Renal cortical epithelial cell (primary cell): ENCODE data around the gene PRPH. TPM values are rescaled to one million over a fixed set of nuclear protein-coding genes. Genes with fewer than 3 reads are reported as not detected.
A peak's percentile ranks its signal among the peaks of the same experiment; 100 is the strongest.
"Not testable (repeated sequence)": the region's sequence is repeated elsewhere in the genome, so short reads cannot be mapped to it uniquely, and the experiment has no call there.

Source experiments
- DNase-seq: peaks from one replicate; pipeline ENCODE4 v3.0.0-alpha.2; 2011; ENCODE audit warnings: low read depth
- total RNA-seq: library from RNA; depleted of rRNA; stranded (reverse); fragments of >200 nt; gene quantifications from 2 replicates; pipeline ENCODE4 v1.2.3, GENCODE V29; 2014

Gene PRPH
- total RNA-seq, 1 donor from 2014 or later, result not detected

GRCh38 chr12:49332891-49333371 lies 38.0 kb downstream of the PRPH start:
- DNase-seq, result no peak

- DNase-seq, result not testable (repeated sequence)
Observed at GRCh38 chr12:49333778-49334177, 38.8 kb downstream of the PRPH start.

- no peak for DNase-seq
Observed at GRCh38 chr12:49334226-49334625, 39.3 kb downstream of the PRPH start.

- no peak for DNase-seq
Observed at GRCh38 chr12:49334681-49335080, 39.7 kb downstream of the PRPH start.

GRCh38 chr12:49335118-49335954 lies 40.4 kb downstream of the PRPH start:
- no peak for DNase-seq

- DNase-seq, result no peak
Observed at GRCh38 chr12:49335955-49336644, 41.2 kb downstream of the PRPH start.

- DNase-seq, result no peak
Observed at GRCh38 chr12:49336645-49337584, 42.0 kb downstream of the PRPH start, which contains the start of gene C1QL4. Gene C1QL4 (minus strand): TSS chr12:49337188. CDS start chr12:49336477, 711 bp downstream.

GRCh38 chr12:49338830-49339463 lies 44.0 kb downstream of the PRPH start:
- DNase-seq, result no peak

GRCh38 chr12:49339464-49339861 lies 44.5 kb downstream of the PRPH start:
- DNase-seq, result peak; percentile 43

- DNase-seq, result no peak
Observed at GRCh38 chr12:49340095-49340870, 45.3 kb downstream of the PRPH start.

- no peak for DNase-seq
Observed at GRCh38 chr12:49340971-49341776, 46.2 kb downstream of the PRPH start.

GRCh38 chr12:49341777-49342065 lies 46.8 kb downstream of the PRPH start:
- DNase-seq, result no peak

- DNase-seq, result peak; percentile 62
Observed at GRCh38 chr12:49342066-49342913, 47.3 kb downstream of the PRPH start.

- no peak for DNase-seq
Observed at GRCh38 chr12:49342914-49343731, 48.2 kb downstream of the PRPH start.

GRCh38 chr12:49344486-49345050 lies 49.6 kb downstream of the PRPH start:
- no peak for DNase-seq

- DNase-seq, result no peak
Observed at GRCh38 chr12:49345051-49345824, 50.3 kb downstream of the PRPH start.
